HG03139 (cell line): Measurements from ENCODE around the gene MYO16.
A peak's percentile ranks its signal among the peaks of the same experiment; 100 is the strongest.

Experiments used
- ATAC-seq: cut with Tn5 transposase; IDR thresholded peaks from one replicate; pipeline ENCODE4 v1.9.1; 2021; ENCODE audit not compliant: unreplicated experiment

MYO16 gene

DNA sequence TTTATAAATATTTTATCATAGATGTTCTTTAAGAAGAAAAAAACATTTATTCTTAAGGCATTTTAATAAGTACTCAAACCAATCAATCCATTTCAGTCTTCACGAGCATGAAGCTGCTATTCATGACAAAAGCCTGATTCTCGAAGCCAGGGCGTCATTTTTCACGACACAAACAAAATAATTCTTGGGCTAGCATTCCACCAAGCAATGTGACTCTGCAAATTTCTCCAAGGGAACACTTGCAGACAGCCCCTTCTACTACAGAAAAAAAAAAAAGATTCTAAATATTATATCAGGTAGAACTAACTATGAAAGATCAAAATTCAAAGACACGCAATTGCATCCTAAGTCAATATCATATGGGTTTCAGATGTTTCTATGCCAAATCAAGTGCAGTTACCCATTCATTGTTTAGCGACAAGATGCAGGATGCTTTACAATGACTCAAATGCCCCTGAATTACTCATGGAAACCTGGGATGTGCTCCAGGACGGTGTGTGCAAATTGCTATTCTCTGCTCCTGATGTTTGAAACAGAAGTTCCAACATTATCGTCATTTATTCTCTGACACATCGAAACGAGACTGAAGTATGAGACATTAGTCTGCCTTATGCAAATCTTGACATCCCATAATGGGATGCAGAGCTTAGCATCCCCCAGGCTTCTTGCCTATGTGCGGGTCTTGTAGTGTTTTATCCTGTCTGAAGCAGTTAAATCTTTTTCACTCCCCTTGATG, 517.7 kb downstream of the MYO16 start:
- ATAC-seq = no peak

DNA sequence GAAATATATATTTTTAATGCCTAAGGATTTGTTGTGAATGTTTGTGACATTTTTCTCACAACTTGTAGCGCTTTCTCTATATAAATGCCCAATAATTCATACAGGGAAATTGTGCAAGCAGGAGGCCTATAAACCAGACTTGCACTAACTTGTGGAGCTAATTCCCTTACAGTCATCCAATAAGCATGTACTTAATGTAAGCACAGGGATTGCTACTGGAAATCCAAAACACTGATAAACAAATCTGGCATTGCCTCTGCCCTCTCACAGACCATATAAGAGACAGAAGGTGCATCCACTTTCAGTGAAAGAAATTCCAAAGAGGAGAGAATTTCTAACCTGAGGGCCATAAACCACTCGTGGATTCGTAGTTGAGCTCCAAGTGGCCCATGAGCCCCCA, 518.8 kb downstream of the MYO16 start:
- ATAC-seq = no peak

DNA sequence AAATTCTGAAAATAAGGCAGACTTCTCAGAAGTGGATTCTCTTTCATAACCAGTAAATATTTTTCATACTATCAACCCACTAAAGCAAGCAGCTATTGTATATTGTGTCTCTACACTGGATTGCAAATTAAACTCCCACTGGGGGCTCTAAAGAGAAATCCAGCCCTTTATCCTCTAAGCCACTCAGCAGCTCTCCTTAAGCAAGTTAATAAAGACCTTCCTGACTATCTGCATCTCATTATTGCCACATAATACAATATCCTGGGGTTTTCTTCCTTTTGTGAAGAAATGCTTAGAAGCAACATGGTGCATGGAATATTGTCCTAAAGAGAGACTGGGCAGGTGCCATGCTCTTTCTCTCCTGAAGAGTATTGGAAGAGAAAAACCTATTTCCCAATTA, 521.3 kb downstream of the MYO16 start:
- no peak for ATAC-seq

DNA sequence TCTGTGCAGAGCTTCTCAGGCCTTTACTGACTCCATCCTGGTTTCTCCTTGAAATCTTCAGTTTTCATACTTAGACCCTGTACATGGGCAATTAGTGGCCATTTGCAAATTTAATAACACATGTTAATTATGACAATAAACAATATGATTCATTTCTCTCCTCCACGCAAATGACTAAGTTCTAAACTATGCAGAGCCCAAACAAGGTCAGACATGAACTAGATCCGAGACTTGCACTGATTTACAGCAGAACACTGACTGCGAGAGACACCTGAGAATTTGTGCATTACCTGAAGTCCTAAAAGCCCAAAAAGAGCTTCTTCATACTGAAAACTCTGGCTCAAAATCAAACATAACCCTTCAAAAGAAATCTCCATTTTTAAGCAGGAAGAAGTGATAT, 521.8 kb downstream of the MYO16 start:
- ATAC-seq = no peak

DNA sequence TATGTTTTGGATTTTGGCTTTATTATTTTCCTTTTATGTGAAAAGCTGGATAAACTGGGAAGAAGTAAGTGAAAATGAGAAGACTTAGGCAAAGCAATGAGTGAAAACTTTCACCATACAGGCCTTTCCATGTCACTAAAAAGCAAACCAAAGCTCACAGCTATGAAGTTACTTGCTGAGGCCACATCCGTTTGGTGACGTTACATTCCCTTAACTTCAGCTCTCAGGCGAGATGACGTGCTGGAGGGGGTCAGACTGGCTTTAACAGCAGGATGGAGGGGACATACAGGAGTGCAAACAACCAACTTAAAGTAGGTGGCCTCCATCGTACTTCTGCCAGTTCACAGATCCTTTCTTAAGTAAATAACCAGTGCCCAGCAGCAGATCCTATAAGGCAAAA, 522.3 kb downstream of the MYO16 start:
- no peak for ATAC-seq

DNA sequence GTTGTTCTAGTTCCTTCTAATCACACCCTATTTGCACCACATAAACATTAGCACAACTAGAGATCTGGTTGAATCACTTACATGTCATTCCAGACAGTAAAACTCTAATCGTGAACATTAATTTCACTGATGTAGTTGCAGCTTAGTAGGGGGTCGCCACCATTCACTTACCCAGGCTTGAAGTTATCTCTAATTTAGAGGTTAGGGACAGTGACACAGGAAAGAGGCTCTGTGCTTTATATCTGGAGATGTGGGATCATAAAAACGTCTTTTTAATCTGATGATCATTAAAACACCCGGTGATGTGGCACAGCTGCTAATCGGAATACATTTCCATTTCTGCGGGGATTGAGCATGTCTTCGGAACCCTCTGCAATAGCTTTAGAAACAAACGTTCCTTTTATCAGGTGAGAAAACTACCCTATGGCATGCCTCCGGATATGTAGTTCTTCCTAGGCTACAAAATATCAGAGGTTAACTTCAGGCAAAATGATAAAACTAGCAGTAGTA, 523.0 kb downstream of the MYO16 start:
- ATAC-seq = no peak

DNA sequence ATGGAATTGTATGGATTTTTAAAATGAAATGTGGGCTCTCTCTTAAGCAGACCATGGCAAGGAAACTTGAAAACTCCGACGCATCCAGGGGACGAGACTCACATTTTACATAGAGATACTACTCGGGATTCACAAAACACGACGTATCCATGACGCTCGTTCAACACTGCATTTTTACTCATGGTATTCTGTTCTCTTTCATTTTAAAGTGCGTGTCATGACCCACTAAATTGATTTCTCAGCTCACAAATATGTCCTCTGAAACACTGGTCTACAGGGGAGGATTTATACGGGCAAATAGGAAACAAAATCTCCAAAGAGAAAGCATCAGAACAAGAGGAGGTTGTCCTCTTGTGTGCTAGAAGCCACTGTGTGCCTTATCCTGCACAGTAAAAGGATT, 523.5 kb downstream of the MYO16 start:
- ATAC-seq = no peak

DNA sequence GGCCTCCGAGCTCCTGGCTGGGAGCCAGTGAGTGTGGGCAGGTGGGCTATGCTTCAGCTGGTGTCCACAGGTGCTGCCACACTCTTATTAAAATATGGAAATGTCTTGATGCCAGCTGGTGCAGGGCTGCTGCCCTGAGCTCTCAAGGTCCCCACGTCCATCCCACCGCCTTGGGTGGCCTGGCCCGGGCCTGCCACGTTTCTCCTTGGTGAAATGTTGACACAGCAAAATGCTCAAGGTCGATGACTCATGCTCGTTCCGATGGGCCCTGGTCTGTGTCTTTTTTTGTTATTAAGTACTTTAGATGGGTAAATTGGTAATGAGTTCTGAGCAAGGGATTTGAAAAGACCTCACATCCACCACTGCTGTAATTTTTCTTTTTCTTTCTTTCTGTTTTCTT, 524.7 kb downstream of the MYO16 start:
- ATAC-seq = no peak

DNA sequence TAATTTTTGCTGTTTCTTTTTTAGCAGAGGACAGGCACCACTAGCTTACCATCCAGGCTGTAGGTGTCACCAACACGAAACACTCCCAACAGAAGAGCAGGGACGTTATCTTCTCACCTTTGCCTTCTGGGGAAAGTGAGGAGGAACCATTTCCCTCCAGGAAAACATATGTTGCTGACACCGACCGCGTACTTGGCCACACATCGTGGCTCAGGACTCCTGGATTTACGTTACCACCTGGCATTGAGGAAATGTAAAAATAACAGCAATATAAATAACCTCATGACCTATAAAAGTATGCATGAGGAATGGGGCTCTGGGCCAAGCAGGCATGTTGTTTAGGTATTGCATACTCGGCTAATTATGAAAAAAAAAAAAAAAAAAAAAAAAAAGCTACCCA, 525.1 kb downstream of the MYO16 start:
- no peak for ATAC-seq

DNA sequence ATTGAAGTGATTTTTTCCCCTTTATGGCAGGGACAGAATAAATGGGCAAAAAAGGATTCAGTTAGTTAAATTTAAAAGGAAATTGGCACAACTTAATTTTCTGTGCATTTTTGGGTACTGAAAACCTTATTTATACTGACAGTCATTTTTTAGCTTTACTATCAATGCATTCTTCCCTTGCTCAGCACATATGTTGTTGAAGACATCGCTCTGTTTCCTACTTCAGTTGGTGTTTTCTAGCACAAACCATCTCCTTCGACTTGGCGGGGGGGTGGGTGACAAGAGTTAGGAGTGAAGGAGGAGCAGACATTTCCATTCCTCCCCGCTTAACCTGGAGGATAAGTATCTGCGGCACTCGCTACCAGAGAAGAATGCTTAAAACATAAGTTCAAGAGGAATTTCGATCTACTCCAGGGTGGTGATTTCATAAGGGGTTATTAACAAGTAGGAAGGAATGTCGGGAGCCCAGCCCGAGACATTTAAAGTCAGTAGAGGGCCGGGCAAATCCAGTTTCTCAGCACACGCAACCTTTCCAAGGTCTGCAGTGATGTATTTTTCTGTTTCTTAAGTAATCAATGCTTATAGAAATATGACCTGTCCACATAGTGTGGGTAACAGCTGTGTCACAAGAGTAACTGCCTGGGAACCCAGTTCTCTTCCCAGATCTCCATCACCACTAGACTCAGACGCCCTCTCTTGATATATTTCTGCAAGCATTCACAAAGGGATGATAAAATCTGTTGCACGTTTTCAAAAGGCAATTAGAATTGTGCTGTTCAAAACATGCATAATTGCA, 525.8 kb downstream of the MYO16 start:
- ATAC-seq = no peak

DNA sequence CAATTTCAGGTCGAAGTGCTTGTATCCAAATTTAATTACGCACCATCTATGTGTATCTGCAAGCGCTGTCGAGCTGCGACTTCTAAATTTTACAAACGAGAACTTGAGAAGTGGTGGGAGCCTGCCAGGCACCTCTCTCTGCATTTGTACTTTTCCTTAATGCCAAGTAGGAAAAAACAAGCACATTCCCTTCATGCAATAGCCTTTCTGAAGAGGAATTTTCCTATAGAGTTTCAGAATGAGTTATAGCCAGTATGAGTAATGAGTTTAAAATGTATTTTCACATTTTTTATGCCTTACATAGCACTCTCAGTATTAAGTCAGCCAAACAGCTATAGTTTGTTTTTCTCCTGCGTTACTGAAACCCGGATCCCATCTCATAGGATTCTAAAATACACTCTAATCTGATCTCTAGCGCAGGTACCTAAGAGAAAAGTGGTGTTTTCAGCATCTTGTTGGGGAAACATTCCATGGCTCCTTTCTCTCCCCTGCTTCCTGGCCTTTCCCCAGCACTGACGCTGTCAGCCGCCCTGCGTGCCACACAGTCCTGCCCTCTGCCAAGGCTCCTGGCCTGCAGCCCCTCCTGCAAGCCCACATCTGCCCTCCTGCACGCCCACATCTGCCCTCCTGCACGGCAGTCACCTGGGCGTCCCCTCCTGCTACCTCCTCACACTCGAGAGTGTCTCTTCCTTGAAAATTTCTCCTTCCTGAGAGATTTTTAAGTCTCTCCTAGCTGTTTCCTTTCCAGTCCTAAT, 526.9 kb downstream of the MYO16 start:
- no peak for ATAC-seq

DNA sequence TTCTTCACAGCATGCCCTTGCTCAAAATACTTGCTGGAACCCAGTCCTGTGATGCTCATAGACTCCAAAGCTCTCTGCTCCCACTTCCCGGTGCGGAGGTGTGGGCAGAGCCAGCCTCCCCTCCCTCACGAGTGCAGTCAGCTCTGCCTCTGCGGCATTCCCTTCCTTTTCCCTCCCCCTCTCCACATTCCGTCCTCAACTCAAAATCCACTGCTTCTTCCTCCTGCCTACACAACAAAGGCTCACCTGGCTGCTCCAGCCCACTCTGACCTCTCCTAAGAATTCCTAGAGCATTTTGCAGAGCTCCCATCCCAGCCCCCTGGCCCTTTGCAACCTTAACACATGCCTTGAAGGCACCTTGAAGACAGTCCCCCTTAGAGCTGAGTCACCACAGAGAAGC, 527.9 kb downstream of the MYO16 start:
- ATAC-seq = no peak

DNA sequence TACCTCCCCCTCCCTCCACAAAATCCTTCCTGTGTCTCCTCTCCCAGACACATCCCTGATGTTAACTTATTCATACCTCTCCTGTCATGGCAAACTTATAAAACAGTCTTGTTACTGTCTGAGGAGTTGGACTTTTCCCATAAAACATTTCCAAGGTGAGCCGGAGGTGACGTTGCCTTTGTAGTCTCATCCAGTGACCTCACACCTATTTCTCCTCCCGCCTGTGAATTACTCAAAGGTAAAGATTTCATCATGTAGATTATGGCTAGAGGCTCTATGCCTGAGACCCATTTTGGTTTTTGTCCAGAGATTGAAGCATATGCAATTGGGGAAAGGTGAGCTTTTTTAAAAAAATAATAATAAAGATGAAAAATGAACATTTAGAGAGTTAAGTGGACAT, 529.0 kb downstream of the MYO16 start:
- ATAC-seq = no peak

DNA sequence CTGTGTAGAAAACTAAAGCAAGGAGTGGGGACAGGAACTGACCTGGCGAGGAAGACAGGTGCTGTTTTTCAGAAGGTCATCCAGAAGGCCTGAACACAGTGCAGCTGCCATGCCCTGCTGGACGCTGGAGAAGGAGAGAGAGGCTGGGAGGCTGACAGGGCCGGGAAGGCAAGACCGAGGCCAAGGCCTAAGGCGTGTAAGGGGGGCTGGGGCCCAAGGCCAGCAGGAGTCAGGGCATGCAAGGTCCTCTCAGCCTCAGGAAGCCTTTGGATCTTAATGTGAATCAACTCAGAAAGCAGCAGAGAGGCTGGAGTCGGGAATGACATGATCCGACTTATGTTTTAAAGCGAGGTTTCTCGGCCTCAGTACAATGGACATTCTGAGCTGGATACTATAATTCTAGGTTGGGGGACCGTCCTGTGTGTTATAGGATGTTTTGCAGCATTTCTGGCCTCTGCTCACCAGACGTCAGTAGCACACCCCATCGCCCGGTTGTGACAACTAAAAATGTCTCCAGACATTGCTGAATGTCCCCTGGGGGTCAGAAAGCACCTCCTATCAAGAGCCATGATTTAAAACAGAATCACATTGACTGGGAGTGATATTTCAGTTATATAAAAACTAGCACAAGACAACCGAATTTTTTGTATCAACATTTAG, 530.4 kb downstream of the MYO16 start:
- no peak for ATAC-seq

DNA sequence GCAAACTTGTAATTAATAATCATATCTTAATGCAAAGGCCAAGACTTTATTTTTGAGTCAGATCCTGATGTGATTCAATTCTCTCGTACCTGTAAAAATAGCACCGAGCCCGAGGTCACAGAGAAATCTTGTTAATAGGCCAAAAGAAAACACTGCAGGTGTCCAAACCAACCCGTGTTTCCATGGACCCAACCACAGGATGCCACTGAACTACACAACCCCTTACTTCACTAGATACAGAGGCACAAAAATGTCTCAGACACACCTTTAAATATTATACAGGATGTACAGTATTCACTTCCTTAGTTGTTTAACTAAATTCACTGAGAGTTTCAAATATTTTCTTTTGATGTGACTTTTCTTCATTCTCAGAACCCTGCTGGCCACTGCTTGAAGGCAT, 530.9 kb downstream of the MYO16 start:
- ATAC-seq = peak; percentile 41

DNA sequence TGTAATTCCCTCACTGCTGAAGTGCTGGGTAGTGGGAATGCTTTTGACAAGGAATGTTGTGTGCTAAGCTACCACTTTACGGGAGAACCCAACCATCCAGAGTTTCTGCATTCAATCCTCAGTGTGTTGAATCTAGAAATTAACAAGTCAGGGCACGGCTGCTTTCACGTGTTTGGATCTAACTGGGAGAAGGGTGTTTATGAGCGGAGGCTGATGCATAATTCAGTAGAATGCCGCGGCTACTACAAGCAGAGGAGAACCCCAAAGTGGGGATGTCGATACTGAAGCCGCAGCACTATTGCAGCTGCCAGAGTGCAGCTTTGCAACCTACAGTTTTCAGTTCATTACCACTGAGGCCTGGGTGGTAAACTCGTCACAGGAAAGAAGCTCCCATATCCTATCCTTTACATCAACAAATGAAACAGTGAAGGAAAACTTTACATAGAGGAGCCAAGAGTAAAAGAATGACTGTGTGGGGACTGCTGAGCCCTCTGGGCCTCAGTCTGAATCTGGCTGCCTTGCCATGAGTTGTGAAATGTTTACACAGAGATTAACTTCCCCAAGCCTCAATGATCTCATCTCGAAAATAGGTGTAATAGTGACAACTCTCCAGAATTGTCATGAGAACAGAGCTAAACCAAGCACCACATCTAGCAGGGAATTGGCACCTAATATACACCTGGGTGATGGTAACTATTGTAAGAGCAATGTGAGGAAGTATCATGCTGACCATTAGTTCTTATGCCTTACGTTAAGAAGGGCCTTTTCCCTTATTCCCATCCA, 531.7 kb downstream of the MYO16 start:
- no peak for ATAC-seq

DNA sequence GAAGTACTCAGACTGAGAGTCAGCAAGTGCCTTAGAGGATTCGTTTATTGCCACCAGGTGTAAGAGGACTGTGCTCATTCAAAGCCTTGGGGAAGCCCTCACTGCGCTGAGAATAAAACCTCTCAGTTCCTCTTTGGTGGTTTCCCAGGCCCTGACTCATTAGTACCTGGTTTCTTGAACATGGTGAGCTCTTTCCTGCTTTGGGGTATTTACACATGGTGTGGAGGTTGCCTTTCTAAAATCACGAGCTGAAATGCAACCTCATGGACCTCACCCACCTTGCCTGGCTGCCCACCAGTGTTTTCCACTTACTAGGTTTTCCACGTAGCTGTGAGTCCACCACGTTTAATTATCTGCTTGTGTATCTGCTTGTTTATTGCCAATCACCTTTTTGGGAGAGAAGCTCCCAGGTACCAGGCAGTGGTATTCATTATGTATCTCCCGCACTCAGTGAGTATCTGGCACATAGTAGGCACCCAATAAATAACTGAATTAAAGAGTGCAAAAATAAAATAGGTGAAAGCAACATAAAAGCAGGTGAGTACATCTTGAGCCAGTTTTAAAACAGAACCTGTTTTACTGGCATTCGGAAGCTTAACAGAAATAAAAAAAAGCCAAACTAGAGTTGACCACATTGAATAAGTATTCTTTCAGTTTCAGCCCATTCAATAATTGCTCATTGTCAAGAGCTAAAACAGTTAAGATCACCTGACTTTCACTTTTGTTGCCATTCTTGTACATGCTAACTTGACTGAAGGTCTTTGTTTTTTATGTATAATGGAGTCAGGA, 533.0 kb downstream of the MYO16 start:
- peak; percentile 79 for ATAC-seq

DNA sequence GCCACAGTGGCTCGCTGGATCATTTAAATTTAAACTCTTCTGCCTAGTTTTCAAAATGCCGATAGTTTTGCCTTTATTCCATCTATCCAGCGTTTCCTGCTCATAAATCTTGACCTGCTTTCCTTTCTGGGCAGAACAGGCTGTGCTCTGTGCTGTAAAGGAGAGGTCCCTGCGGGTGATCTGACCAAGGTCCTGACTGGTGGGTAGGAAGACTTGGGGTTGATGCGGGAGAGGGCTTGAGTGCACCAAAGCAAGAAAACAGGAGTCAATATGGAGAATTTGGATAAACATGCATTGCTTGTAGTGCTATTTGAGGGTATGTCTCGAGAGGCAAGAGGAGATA, 533.6 kb downstream of the MYO16 start:
- no peak for ATAC-seq

DNA sequence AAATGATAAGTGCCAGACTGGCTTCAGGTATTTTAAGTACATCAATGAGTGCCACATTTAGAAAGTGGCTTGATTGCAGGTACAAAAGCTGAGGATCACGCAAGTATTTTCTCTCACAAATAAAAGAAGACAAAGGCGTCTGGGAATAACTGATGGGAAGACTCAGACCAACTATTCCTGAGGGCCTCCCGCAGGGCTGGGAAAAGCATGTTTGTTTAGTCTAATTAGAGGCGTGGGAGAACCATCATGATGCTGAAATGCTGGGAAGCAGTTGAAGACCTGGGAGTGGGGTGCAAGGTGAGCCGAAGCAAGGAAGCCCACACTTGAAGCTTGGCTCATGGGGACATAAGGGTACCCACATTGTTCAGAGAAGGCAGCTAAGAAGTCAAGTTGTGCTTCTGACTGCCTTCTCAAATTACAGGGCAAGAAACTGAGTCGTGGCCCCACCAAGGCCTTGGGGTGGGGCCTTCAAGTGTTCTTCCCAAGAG, 536.0 kb downstream of the MYO16 start:
- no peak for ATAC-seq

DNA sequence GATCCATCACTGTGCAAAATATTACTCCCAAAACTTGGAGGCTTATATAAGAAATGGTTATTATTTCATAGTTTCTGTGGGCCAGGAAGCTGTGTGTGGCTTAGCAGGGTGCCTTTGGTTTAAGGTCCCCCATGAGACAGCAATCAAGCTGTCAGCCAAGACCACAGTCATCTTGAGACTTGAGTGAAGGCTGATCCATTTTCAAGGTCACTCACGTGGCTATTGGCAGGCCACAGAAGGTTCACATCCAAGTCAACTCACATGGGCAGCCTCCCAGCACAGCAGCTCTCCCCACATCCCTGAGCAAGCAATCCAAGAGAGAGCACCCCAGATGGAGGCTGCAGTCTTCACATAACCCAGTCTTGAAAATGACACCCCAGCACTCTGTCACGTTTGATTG, 537.4 kb downstream of the MYO16 start:
- ATAC-seq = peak; percentile 38
